NT2/D1 (cell line): Measurements from ENCODE around the gene ARSB.

Experiments used
- DNase-seq: peaks from one replicate; pipeline ENCODE4 v3.0.0-alpha.2; 2011; ENCODE audit warnings: low read depth, low spot score
- H3K27me3 ChIP-seq: 2 replicates; pipeline ENCODE4 v1.6.0; 2011; ENCODE audit warnings: mild to moderate bottlenecking; ENCODE audit not compliant: insufficient read length, insufficient read depth
- H3K36me3 ChIP-seq: 2 replicates; pipeline ENCODE4 v1.6.1; 2011; ENCODE audit warnings: mild to moderate bottlenecking, low read length, mixed read lengths; ENCODE audit not compliant: insufficient read depth, insufficient read length
- H3K4me1 ChIP-seq: 2 replicates; pipeline ENCODE4 v1.5.1; 2011; ENCODE audit not compliant: insufficient read depth, insufficient read length
- H3K4me3 ChIP-seq: 2 replicates; pipeline ENCODE4 v1.5.1; 2011; ENCODE audit warnings: low read depth; ENCODE audit not compliant: insufficient read length
- H3K9ac ChIP-seq: 2 replicates; pipeline ENCODE4 v1.6.0; 2011; ENCODE audit warnings: low read depth; ENCODE audit not compliant: insufficient read length
- H3K9me3 ChIP-seq: 2 replicates; pipeline ENCODE4 v1.5.1; 2011; ENCODE audit warnings: mild to moderate bottlenecking, low read length; ENCODE audit not compliant: insufficient read depth
- SUZ12 ChIP-seq: IDR thresholded peaks from 2 replicates; pipeline ENCODE4 v1.6.1; 2011; ENCODE audit not compliant: insufficient read length, insufficient read depth; ENCODE audit errors: extremely low read depth
- YY1 ChIP-seq: IDR thresholded peaks from 2 replicates; pipeline ENCODE4 v1.6.1; 2011; ENCODE audit not compliant: insufficient read length, insufficient read depth
- ZNF274 ChIP-seq: IDR thresholded peaks from 2 replicates; pipeline ENCODE4 v1.6.1; 2011; ENCODE audit warnings: mild to moderate bottlenecking, low read depth, low read length

The ARSB gene

DNA sequence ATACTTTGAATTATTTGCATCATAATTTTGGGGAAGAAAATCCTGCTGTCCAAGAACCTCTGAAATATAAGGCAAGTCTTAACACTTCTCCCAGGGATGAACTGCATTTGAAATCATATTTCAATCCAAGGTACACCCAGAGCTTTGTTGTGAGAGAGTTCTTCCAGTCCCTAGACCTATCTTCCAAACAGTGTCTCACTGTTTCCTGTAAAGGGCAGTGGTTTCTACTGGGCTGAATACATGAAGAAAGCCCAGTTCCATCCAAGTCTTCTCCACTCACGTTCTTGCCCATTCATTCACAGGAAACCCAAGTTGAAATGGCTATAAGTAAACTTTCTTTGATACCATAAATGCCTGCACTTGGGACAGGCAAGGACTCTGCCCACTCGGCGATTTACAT lies 228.3 kb downstream of the ARSB start:
- TF ChIP-seq SUZ12 (no peak), YY1 (no peak), ZNF274 (no peak)
- DNase-seq, result no peak
- H3K27me3 ChIP-seq, result no peaks in the 10 kb centered on the region
- no peak overlapping the region for H3K4me3 ChIP-seq
- H3K9ac ChIP-seq, result no peak overlapping the region
- no peaks in the 10 kb centered on the region for H3K36me3 ChIP-seq
- no peaks in the 10 kb centered on the region for H3K9me3 ChIP-seq
- H3K4me1 ChIP-seq, result peaks cover 3% of the 10 kb centered on the region

DNA sequence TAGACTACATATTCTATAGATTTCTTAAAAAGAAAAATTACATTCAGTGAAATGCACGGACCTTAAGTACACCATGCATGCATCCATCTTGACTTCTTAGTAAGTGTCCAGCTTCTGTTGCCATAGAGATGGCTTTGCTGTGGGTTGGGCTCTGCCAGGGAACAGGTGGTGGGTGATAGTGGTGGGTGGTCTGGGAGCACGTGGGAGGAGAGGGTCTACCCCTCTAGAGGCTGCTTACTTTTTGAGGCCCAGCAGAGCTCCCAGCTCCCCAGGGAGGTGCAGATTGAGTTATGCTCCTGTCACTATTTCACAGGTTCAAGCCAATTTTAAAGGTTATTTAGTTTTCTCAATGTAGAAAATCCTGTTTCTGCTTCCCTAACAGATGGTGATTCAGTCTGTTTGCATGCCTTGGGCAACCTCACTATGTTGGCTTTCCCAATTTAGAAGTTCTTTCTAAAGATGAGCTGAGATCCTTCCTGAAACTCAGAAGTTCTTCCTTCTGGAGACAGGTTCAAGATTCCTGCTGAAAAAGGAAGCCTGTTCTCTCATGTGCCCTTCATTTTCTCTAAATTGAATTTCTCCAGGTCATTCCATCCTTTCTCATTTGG lies 229.2 kb downstream of the ARSB start:
- Histone ChIP-seq H3K4me3 (no peak overlapping the region), H3K9ac (no peak overlapping the region), H3K27me3 (no peaks in the 10 kb centered on the region), H3K36me3 (no peaks in the 10 kb centered on the region), H3K9me3 (no peaks in the 10 kb centered on the region), H3K4me1 (peaks cover 3% of the 10 kb centered on the region)
- TF ChIP-seq SUZ12, result no peak
- no peak for DNase-seq

GRCh38 chr5:78754655-78755054 lies 230.5 kb downstream of the ARSB start:
- H3K9me3 ChIP-seq, result no peaks in the 10 kb centered on the region
- no peak for DNase-seq
- no peaks in the 10 kb centered on the region for H3K27me3 ChIP-seq
- H3K4me1 ChIP-seq, result peaks cover 3% of the 10 kb centered on the region
- H3K36me3 ChIP-seq, result no peaks in the 10 kb centered on the region
- TF ChIP-seq YY1, result no peak
- H3K4me3 ChIP-seq, result no peak overlapping the region
- no peak overlapping the region for H3K9ac ChIP-seq

GRCh38 chr5:78753093-78753531 lies 232.0 kb downstream of the ARSB start:
- TF ChIP-seq ZNF274 (no peak), YY1 (no peak), SUZ12 (no peak)
- no peaks in the 10 kb centered on the region for H3K27me3 ChIP-seq
- H3K36me3 ChIP-seq, result no peaks in the 10 kb centered on the region
- H3K9me3 ChIP-seq, result no peaks in the 10 kb centered on the region
- no peak overlapping the region for H3K9ac ChIP-seq
- H3K4me1 ChIP-seq, result peaks cover 3% of the 10 kb centered on the region
- H3K4me3 ChIP-seq, result no peak overlapping the region
- DNase-seq, result no peak

- H3K9me3 ChIP-seq, result no peaks in the 10 kb centered on the region
- DNase-seq, result no peak
- H3K4me1 ChIP-seq, result peaks cover 3% of the 10 kb centered on the region
- no peak for TF ChIP-seq YY1
- no peak for TF ChIP-seq SUZ12
- TF ChIP-seq ZNF274, result no peak
- no peaks in the 10 kb centered on the region for H3K27me3 ChIP-seq
- H3K9ac ChIP-seq, result no peak overlapping the region
- H3K4me3 ChIP-seq, result no peak overlapping the region
- no peaks in the 10 kb centered on the region for H3K36me3 ChIP-seq
Observed at GRCh38 chr5:78751872-78752271, 233.2 kb downstream of the ARSB start.

DNA sequence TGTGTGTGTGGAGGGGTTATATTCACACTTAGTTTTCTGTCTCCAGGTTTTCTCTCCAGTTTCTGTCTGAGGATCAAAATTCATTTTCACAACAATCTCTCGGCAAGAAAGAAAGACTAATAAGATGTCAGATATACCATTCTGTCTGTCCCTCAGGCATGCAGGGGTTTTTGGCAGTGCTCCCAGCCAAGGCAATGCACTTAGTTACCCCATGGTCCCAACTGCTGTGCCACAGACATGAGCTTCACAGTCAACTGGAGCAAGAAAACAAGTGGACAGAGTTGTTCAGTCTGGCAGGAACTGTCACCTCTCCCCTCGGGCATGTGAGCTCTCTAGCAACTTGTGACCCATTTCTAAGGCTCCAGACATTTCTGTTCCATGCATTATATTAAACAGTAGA lies 234.8 kb downstream of the ARSB start:
- no peaks in the 10 kb centered on the region for H3K9me3 ChIP-seq
- DNase-seq, result no peak
- H3K4me3 ChIP-seq, result no peak overlapping the region
- H3K27me3 ChIP-seq, result no peaks in the 10 kb centered on the region
- H3K4me1 ChIP-seq, result peaks cover 3% of the 10 kb centered on the region
- H3K9ac ChIP-seq, result no peak overlapping the region
- TF ChIP-seq SUZ12 (no peak), ZNF274 (no peak), YY1 (no peak)
- H3K36me3 ChIP-seq, result no peaks in the 10 kb centered on the region

- DNase-seq, result no peak
- H3K4me3 ChIP-seq, result no peak overlapping the region
- H3K9ac ChIP-seq, result no peak overlapping the region
Observed at GRCh38 chr5:78747705-78748359, 237.3 kb downstream of the ARSB start.

More at GRCh38 chr5:78747705-78748359, 237.3 kb downstream of the ARSB start:
- Histone ChIP-seq H3K27me3 (no peaks in the 10 kb centered on the region), H3K9me3 (no peaks in the 10 kb centered on the region), H3K36me3 (no peaks in the 10 kb centered on the region), H3K4me1 (peaks cover 3% of the 10 kb centered on the region)
- no peak for TF ChIP-seq ZNF274
- no peak for TF ChIP-seq YY1
- TF ChIP-seq SUZ12, result no peak
